Measurements from ENCODE around the gene SPPL2C.

DNA sequence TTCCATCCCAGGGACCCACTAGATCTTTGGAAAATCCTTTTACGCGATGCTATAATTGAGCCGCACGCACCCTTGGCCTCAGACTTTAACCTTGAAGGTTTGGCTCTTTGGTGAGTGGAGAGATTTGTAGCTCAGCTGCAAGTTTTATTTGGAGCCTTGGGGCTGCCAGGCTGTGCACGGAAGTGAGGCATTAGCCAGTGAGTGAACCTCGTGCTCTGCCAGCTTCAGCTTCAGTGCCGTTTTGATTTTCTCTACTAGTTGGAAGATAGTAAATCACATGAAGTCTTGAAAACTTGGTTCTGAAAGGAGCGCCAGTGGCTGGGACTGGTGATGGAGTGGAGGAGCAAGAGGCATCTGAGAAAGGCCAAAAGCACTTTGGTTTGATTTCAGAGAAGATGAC, 43.3 kb upstream of the SPPL2C start:
- TF ChIP-seq CTCF (IDR thresholded peaks at IDR 0.05) (no peak), POLR2A (IDR thresholded peaks at IDR 0.05) (no peak)

All from sigmoid colon (tissue), 3 donors.